Endometrial microvascular endothelial cells (primary cell): ENCODE results near the gene ZNF414. TPM values are rescaled to one million over a fixed set of nuclear protein-coding genes. Genes with fewer than 3 reads are reported as not detected.

Experiments
- in situ Hi-C: cut with HindIII; loops from 2 replicates; pipeline ENCODE4 v1.10.0; 2017; ENCODE audit warnings: low sequenced_read_pairs, low pct_unique_long_range_greater_than_20kb; ENCODE audit errors: inconsistent ontology term
- total RNA-seq: library from RNA; depleted of rRNA; stranded (reverse); fragments of >200 nt; gene quantifications from one replicate; pipeline ENCODE4 v1.2.3, GENCODE V29; 2015; ENCODE audit errors: inconsistent ontology term

The ZNF414 gene
- total RNA-seq, 1 donor from 2014 or later: 1.3 TPM

DNA sequence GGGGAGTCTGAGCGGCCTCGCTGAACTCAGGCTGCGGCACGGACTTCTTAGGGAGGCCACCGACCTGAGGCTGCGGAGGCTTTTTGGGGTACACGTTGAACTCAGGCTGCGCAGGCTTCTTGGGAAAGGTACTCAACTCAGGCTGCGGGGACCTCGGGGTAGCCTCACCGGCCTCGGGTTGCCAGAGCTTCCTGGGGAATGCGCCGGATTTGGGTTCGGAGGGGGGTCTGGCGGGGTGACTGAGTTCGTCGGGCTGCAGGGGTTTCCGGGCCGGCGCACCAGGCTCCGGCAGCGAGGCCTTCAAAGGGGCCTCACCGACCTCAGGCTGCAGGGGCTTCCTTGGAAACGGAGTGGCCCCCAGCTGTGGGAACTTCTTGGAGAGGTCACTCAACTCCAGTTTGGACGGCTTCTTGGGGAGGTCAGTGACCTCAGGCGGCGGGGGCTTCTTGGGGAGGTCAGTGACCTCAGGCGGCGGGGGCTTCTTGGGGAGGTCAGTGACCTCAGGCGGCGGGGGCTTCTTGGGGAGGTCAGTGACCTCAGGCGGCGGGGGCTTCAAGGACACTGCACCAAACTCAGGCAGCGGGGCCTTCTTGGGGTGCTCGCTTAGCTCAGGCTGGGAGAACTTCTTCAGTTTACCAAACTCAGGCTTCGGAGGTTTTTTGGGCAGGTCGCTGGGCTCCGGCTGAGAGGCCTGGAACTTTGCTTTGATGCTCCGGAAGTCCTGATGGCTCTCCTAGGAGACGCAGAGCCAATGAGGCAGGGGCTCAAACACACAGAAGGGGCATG is 14.7 kb downstream of the ZNF414 start:
- in situ Hi-C loops: no loop called here

DNA sequence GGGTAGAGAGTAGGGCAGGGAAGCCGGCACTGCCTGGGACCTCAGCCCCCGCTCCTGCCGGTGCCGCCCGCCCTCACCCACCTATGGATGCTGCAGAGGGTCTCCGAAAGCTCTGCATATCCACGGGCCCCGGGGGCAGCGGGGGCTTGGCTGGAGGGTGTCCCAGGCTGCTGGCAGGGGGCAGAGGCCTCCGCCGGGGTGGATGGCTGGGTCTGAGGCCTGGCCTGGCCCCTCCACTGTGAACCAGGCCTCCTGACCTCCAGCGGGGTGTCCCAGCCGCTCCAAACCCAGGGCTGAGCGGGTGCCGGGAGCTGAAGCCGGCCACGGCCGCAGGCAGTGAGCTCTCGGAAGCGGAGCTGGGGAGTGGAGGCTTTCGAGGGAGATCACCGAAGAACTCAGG is 15.7 kb downstream of the ZNF414 start:
- in situ Hi-C loops: no loop called here

DNA sequence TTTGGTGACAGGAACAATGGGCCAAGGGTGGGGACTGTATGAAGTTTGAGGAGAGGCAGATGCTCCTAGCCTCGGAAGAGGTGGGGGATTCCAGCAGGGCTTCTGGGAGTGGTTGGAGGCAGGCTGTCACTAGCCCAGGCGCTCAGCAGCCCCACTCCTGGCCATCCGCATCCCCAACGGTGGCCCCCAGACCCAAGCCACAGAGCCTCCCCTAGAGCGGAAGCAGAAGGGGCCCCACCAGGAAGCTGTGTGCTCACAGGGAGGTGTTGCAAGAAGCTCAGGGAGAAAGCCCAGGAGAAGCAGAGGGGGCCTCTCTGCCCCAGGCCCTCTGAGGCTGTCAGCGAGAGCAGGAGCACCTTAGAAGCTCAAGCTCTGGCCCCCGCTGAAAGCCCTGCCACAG is 19.8 kb downstream of the ZNF414 start:
- in situ Hi-C loops: no loop called here

DNA sequence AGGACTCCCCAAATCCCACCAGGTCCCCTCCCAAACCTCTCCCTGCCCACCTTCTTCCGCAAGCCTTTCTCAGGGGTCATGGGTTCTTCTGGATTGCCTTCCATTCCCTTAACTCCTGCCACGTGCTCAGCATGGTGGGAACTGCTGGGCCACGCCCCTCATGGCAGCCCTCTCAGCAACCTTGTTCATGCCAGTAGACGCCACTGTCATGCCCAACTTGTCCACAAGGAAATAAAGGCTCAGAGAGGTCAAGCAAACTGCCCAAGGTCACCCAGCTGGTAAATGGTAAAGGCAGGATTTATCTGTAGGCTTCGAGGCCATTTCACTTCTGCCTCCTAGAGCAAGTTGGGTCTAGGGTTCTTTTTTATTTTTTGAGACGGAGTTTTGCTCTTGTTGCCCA is 22.4 kb downstream of the ZNF414 start:
- in situ Hi-C loops: no loop called here

DNA sequence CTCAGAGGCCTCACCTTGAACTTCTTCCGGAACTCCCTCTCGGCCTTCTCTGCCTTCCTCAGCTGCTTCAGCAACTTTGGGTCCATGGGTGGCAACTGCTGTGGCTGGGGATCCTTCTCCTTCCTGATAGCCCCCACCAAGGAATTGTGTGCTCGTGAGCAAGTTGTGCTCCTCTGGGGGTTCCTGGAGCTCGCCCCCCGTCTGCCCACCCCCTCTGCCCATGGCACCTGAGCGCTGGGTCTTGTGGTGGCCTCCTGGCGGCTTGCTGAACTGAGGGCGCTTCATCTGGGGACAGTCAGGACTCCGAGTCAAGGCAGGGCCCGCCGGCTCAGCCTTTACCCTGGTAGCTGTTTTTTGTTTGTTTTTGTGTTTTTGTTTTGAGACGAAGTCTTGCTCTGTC is 23.1 kb downstream of the ZNF414 start:
- in situ Hi-C loops: no loop called here

DNA sequence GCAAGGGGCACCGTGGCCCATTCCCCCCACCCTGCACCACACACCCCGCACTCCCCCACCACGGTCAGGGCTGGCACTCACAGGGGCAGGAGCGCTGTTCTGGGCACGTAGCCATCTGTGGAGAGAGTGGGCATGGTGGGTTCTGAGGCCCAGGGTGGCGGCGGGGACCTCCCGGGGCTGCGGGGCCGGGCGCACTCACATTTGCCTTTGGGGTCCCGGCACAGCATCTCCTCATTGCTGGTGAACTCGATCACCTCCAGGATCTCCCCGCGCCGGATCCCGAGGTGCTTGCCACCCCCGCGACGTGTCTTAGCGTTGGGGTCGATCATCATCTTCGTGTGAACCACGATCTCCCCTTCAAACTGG is 23.6 kb downstream of the ZNF414 start:
- in situ Hi-C loops: no loop called here

DNA sequence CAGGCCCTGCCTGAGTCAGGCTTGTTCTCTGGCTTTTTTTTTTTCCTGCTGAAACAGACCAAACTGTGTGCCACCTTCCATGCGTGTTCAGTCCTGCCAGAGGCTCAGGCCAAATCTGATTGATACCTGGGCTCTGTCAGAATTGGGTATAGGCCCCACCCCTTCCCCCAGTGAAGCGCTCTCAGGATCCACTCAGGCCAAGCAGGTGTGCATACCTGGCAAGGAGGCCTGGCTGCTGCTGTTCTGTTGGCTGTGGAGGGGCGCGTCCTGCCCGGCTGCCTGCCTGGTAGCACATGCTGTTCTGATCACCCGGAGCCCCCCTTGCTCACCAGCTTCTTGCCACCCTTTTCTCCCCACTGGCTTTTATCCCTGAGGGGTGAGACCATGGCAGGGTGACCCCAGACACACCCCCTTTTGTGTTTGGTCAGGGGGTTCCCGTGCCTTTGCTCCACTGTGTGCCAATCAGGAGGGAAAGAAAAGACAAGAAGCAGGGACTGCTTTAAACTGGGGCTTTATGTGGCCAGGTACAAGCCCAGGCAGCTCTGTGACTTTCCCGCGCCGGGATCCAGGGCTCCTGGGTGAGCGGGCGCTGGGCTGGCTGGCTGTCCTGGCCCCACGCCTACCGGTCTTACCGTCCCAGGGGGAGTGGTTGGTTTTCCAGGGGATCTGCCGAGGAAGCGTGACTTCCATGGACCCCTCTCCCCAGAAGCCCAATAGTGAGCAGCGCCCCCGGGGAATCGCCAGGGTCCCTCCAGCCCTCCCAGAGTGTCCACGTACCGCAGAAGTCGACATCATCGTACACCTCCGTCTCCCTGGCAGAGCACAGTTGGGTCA is 24.2 kb downstream of the ZNF414 start:
- in situ Hi-C loops: no loop called here

DNA sequence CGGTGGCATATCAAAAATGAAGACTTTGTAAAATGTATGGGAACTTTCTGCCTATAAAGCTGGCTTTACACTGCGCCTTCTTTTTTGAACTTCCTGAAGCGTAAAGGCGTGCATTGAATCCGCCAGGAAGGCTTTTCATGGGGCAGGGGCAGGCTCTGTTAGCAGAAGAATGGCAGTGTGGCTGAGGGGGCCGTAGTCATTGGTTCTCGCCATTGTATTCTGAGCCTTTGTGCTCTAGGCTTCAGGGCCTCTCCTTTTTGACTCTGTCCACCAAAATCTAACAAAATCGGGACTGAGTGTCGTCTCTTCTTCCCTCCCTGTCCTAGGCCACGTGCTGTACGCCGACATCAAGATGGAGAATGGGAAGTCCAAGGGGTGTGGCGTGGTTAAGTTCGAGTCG is 25.6 kb downstream of the ZNF414 start:
- in situ Hi-C loops: no loop called here

DNA sequence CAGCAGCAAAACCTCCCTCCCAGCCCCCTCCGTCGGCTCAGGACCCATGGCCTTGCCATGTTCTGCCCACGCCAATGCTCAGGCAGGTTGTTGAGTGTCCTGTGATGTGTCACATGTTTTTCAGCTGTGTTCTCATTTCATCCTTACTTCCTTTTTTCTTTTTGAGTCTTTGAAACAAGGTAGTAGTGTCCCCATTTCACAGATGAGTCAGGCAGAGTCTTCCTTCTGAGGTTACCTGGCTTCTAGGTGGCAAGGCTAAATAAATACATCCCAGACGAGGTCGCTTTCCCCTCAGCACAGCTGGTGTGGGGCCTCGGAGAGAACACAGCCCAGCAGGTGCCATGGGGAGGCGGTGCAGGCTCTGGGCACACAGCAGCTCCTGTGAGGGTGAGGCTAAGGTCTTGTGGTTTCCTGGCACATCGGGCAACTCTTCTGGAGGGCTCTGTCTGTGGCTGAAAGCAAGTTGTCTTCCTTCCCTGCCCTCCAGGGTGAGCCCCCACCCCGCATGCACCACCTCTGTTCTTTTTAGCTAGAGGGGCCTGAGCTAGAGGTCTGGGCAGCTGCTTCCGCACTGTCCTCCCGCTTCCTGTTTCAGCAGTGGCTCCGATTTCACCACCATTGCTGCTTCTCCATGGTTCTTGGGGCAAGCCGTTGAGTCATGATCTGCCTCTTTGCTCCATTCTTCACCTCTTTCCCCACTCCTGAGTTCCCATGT is 26.7 kb downstream of the ZNF414 start:
- in situ Hi-C loops: no loop called here

DNA sequence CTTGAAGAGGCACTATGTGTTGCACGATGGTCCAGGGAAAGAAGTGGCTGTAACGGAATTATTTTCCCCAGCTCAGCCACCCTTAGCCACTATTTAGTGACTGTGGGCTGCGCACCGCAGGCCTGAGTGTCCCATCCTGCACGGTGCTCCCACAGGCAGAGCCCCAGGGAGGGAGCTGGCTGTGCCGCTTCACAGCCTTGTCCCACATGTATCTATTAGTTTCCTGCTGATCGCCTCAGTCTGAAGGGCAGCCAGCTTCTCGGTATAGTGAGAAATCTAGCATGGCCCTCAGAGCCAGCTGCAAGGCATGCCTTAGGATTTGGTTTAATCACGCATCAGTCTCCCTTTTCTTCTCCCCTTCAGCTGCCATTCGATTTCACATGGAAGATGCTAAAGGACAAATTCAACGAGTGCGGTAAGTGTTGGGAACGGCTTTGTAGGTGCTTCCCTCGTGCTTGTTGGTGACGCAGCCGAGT is 27.3 kb downstream of the ZNF414 start:
- in situ Hi-C loops: no loop called here

DNA sequence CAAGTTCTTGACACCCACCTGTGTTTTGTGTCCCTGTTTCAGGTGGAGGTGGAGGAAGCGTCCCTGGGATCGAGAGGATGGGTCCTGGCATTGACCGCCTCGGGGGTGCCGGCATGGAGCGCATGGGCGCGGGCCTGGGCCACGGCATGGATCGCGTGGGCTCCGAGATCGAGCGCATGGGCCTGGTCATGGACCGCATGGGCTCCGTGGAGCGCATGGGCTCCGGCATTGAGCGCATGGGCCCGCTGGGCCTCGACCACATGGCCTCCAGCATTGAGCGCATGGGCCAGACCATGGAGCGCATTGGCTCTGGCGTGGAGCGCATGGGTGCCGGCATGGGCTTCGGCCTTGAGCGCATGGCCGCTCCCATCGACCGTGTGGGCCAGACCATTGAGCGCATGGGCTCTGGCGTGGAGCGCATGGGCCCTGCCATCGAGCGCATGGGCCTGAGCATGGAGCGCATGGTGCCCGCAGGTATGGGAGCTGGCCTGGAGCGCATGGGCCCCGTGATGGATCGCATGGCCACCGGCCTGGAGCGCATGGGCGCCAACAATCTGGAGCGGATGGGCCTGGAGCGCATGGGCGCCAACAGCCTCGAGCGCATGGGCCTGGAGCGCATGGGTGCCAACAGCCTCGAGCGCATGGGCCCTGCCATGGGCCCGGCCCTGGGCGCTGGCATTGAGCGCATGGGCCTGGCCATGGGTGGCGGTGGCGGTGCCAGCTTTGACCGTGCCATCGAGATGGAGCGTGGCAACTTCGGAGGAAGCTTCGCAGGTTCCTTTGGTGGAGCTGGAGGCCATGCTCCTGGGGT is 28.2 kb downstream of the ZNF414 start:
- in situ Hi-C loops: no loop called here

DNA sequence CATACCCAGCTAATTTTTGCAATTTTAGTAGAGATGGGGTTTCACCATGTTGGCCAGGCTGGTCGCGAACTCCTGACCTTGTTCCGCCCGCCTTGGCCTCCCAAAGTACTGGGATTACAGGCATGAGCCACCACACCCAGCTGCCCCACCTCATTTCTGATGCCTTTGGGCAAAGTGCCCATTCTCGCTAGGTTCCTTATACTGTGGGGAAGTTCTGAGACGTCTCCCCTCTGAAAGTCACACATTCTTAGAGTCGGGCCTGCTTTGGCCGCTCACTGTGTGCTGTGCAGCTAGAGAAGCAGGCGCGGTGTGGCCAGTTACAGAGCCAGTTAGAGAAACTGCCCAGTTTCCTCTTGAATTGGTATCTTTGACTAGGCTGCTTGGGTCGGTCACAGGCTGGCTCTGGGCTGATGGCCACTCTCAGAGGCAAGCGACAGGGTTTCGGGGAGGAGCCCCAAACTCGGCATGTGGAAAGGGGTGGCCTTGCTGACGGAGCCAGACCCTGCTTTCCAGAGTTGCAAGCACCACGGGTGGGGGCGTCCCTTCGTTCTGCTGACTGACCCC is 29.6 kb downstream of the ZNF414 start:
- in situ Hi-C loops: no loop called here

DNA sequence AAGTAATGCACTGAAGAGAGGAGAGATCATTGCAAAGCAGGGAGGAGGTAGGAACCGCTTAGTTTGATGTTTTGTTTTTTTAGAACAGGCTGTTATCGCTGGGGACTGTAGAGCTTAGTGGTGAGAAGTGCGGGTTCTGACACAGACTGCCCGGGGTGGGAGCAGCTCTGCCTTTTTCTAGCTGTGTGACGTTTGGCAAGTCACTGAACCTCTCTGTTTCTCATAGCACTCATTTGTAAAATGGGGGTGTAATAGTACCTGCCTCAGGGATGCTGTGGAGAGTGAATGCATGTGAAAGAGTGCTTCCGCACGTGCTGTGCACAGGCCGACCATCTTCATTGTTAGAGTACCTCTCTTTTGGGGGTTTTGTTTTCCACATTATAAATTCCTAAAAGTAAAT is 30.8 kb downstream of the ZNF414 start:
- in situ Hi-C loops: no loop called here

DNA sequence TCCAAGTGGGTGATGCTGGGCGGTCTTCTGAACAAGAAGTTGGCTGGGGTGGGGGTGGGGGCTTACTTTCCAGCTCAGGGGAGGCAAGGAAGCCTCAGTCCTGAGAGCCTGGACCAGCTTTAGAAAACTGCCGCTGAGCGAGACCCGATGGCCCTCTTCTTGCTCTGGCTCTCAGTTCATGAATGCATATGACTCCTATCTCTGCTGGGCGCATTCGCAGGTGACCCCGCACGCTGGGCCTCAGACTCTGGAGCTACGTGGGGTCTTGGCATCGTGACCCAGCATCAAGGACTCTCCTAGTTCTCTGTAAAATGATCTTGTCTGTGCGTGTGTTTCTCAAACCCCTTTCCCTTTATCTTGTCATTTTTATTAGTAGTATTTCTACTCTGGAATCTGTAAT is 31.3 kb downstream of the ZNF414 start:
- in situ Hi-C loops: no loop called here

DNA sequence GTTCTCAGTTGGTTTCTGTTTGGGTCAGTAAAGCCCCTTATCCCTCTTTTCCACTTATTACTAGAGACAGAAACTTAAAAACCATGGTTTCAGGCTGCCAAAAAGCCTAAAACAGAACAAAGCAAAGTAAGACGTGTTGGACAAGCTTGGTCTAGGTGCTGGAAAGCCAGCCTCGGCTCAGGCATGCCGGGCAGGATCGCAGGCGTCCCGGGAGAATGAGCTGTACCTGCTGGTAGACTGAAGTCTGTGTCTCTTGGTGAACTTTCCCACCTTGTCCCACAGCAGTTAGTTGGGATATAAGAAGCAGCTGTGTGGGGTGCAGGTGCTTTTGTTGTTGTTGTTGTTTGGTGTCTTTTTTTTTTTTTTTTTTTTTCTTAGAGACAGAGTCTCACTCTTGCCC is 32.4 kb downstream of the ZNF414 start:
- in situ Hi-C loops: no loop called here

DNA sequence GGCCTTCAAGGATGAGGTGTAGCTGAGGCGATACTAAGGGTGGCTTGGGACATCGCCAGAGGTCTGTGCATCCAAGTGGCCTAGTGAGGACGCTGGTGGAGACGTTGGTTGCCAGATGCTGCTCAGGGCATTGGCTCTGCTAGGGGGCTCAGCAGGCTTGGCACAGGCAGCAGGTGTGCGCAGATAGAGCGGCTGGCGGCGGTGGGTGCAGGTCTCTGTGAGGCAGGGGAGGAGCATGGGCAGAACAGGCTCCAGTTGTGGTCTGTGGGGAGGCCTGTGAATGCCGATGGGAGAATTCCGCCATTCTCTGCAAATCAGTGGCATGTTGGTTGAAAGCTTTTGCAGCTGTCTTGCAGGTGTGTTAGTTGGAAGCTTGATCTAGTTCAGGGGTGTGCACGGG is 32.8 kb downstream of the ZNF414 start:
- in situ Hi-C loops: no loop called here

DNA sequence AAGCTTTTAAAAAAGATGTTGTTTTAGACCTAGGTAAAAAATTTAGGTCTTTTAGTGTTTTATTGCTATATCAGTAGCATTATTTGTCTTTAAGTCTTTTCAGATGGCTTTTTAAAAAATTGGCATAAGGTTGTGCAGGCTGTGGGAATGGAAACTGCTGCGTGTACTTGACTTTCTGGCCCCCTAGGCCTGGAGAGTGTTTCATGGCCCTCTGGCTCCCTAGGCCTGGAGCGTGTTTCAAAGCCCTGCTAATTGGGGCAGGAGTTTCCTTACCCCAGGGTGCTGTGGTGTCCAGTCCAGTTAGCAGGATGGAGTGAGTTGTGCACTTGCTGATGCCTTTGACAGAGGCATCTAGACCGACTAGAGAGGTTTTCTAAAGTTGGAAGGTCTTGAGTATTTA is 35.4 kb downstream of the ZNF414 start:
- in situ Hi-C loops: no loop called here

DNA sequence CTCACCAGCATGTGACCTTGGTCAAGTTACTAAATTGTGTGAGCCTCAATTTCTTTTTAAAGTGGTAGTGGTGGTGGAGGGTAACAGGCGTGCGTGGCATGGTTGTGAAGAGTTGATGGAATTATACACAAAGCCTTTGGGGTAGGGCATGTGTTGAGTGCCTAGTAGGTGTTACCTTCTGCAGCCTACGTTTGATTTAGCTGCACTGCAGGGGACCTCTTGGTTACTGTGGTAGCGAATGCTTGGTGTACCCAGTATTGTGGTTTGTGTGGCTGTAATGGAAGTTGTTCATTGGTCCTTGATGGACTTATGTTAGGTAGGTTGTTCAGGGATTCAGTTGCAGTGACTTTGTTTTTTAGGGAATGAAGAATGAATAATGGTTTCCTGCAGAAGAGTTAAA is 36.1 kb downstream of the ZNF414 start:
- in situ Hi-C loops: no loop called here

DNA sequence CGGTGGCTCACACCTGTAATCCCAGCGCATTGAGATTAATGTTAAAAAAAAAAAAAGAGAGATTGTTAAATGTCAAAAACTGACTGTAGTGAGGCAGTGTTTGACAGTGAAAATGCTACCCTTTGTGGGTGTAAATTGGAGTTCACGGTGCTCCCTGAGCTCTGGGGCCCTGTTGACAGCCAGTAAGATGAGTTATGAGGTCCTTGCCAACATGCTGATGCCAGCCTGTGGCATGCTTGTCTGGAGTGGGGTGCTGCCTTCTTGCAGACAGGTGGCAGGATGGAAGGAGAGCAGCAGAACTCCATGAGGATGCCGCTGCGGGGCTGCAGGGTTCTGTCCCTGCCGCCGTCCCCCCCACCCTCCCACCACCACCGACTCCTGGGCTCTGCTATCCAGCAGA is 37.4 kb downstream of the ZNF414 start:
- in situ Hi-C loops: no loop called here
